Uterus (tissue), 4 donors: ENCODE measurements around the gene SETX. TPM values are rescaled to one million over a fixed set of nuclear protein-coding genes. Genes with fewer than 3 reads are reported as not detected.

Source experiments
- DNase-seq, 2 donors: peaks; one replicate each; pipeline ENCODE4 v3.0.0-alpha.2; 2019 to 2020
- H3K27ac ChIP-seq, 2 donors: fragments of 200-600 bp; sonication (generic); 1 replicate in 1 of 2; 2 replicates in 1 of 2; pipeline ENCODE4 v1.5.1; 2016 to 2018
- H3K27me3 ChIP-seq, 2 donors: fragments of 200-600 bp; sonication (generic); one replicate each; pipeline ENCODE4 v1.5.1; 2018 to 2019; ENCODE audit warnings: control low read depth in 1 of 2
- H3K36me3 ChIP-seq, 2 donors: fragments of 200-600 bp; sonication (generic); one replicate each; pipeline ENCODE4 v1.5.1; 2019; ENCODE audit warnings: control low read depth in 1 of 2
- H3K4me1 ChIP-seq, 2 donors: fragments of 200-600 bp; sonication (generic); one replicate each; pipeline ENCODE4 v1.5.1; 2018 to 2019; ENCODE audit warnings: control low read depth in 1 of 2
- H3K4me3 ChIP-seq, 2 donors: fragments of 200-600 bp; sonication (generic); 1 replicate in 1 of 2; 2 replicates in 1 of 2; pipeline ENCODE4 v1.5.1; 2018 to 2019; ENCODE audit warnings: mild to moderate bottlenecking in 1 of 2
- H3K9me3 ChIP-seq, 2 donors: fragments of 200-600 bp; sonication (generic); one replicate each; pipeline ENCODE4 v1.5.1; 2019; ENCODE audit warnings: control low read depth in 1 of 2
- POLR2A ChIP-seq, 2 donors: fragments of 450-650 bp; IDR thresholded peaks; one replicate each; pipeline ENCODE4 v1.6.1; 2016; ENCODE audit warnings: antibody characterized with exemption in 2 of 2, mild to moderate bottlenecking in 1 of 2, moderate library complexity in 1 of 2
- intact Hi-C: fragments of 100-400 bp; cut with DNase I; formaldehyde crosslinking; loops from one replicate; pipeline ENCODE4 v1.15.1; 2023; ENCODE audit warnings: low total_unique reads
- total RNA-seq, 4 donors: library from RNA; depleted of rRNA in 3 of 4; stranded (reverse); fragments of >200 nt in 3 of 4; gene quantifications; one replicate each; pipeline versions ENCODE4 v1.1.0 to v1.2.4, GENCODE V29; 2014 to 2023
- TF ChIP-seq, protein P1 (sequence below), 4 experiments: fragments of 200-600 bp in 2 of 4; fragments of 450-650 bp in 2 of 4; sonication (generic) in 2 of 4; IDR thresholded peaks; one replicate each; pipeline ENCODE4 v1.5.1; 2016 to 2019; ENCODE audit warnings: antibody characterized with exemption in 4 of 4, mild to moderate bottlenecking in 2 of 4, moderate library complexity in 1 of 4
- donor health status: DM: yes; HTN: yes; CAD: no.

The SETX gene
- total RNA-seq, 4 donors from 2014 or later: 36.5 to 117 (median 60.4) TPM

DNA sequence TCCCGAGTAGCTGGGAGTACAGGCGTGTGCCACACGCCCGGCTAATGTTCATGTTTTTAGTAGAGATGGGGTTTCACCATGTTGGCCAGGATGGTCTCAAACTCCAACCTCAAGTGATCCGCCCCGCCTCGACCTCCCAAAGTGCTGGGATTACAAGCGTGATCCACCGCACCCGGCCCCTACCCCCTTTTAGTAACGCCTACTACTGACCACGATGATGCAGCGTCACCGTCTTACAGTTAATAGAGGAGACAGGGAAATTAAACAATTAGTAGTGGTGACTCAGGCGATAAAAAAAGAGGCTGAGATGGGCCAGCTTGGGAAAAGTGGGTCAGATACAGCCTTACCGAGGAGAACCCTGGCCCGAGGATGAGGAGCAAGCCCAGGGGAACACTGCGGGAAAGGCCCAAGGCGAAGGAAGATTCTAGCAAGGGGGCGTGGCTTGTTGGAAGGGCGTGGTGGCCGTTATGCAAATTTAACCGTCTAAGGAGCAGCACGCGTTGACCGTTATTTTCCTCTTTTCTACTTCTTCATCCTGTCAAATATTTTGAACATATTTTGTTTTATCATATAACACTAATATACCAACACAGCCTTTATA is 1.6 kb upstream of the SETX start:
- no peak for DNase-seq
- H3K27me3 ChIP-seq: no peaks in the 10 kb centered on the region
- H3K4me3 ChIP-seq: no peak overlapping the region
- peaks cover 4 to 5% of the 10 kb centered on the region in 2 donors for H3K4me1 ChIP-seq
- no peak overlapping the region for H3K27ac ChIP-seq
- no peaks in the 10 kb centered on the region for H3K36me3 ChIP-seq
- no peaks in the 10 kb centered on the region for H3K9me3 ChIP-seq
- no peak for TF ChIP-seq POLR2A (IDR thresholded peaks at IDR 0.05)
- TF ChIP-seq, protein P1, sequence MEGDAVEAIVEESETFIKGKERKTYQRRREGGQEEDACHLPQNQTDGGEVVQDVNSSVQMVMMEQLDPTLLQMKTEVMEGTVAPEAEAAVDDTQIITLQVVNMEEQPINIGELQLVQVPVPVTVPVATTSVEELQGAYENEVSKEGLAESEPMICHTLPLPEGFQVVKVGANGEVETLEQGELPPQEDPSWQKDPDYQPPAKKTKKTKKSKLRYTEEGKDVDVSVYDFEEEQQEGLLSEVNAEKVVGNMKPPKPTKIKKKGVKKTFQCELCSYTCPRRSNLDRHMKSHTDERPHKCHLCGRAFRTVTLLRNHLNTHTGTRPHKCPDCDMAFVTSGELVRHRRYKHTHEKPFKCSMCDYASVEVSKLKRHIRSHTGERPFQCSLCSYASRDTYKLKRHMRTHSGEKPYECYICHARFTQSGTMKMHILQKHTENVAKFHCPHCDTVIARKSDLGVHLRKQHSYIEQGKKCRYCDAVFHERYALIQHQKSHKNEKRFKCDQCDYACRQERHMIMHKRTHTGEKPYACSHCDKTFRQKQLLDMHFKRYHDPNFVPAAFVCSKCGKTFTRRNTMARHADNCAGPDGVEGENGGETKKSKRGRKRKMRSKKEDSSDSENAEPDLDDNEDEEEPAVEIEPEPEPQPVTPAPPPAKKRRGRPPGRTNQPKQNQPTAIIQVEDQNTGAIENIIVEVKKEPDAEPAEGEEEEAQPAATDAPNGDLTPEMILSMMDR (IDR thresholded peaks at IDR 0.05): no peak
- intact Hi-C loops: no loop called here

DNA sequence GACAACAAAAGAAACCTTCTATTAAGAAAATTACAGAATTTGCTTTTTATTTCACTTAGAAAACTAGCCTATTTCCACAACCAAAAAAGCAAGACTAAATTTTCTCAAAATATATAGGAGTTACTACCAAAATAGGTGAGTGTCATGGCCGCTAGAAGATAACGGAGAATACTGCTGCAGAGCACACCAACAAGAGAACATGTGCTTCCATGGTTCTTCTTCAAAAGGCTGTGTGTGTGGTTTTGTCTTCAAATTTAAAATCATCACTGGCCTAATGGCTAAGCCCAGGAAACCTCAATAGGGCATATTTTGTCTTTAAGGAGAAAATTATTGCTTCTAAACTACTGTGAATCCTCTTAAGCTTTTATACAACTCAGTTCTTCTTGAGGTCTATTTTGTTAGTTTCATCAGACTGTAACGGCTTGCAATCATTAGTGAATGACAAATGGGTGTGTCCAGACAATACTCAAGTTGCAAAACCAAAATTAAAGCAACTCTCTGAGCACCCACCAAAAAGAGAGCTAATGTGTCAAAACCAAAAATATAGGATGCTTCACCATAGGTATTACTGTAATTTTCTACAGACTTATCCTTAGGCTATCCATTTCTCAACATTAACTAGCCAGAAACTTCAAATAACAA is 3.3 kb downstream of the SETX start:
- no peaks in the 10 kb centered on the region for H3K27me3 ChIP-seq
- peaks cover 4 to 5% of the 10 kb centered on the region in 2 donors for H3K4me1 ChIP-seq
- H3K4me3 ChIP-seq: no peak overlapping the region
- H3K9me3 ChIP-seq: no peaks in the 10 kb centered on the region
- intact Hi-C loops: no loop called here
- no peak for TF ChIP-seq POLR2A (IDR thresholded peaks at IDR 0.05)
- TF ChIP-seq, protein P1 (IDR thresholded peaks at IDR 0.05): no peak
- peak overlapping the region in 1 of 2 donors; percentile 7 for H3K27ac ChIP-seq
- no peaks in the 10 kb centered on the region for H3K36me3 ChIP-seq
- DNase-seq: no peak

DNA sequence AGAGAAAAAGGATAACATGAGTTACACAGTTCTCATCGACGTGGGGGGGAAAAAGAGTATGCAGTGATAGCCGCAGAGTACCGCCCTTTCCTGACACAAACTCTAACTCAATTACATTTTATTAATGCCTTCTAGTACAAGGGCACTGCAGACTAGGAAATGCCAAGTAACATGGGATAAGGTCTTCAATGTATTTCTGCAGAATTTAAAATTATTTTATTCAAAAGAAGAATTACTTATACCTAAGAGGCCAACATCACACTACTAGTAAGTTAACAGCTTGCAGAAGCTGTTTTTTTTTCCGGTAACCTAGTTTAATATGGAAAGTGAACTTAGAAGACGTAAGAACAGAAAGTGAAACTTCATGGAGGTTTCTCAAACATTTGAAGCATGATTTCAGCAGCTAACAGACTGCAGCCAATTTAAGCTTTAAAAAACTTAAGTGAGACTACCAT is 3.9 kb downstream of the SETX start:
- no peak overlapping the region for H3K4me3 ChIP-seq

DNA sequence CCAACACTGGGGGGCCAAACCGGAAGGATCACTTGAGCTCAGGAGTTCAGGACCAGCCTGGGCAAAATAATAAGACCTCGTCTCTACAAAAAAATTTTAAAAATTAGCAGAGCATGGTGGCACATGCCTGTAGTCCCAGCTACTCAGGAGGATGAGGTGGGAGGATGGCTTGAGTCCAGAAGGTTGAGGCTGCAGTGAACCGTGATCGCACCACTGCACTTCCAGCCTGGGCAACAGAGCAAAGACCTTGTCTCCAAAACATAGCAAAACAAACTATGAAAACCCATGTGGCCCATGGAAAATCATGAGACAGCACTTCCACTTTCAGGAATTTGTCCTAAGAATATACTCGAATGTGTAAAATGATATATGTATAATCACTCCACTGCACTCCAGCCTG is 6.1 kb downstream of the SETX start:
- Histone ChIP-seq H3K4me3 (no peak overlapping the region), H3K27me3 (no peaks in the 10 kb centered on the region), H3K27ac (no peak overlapping the region), H3K36me3 (no peaks in the 10 kb centered on the region), H3K4me1 (peaks cover 2 to 3% of the 10 kb centered on the region in 2 donors), H3K9me3 (no peaks in the 10 kb centered on the region)
- TF ChIP-seq POLR2A (IDR thresholded peaks at IDR 0.05): no peak
- TF ChIP-seq, protein P1 (IDR thresholded peaks at IDR 0.05): no peak
- DNase-seq: no peak
- intact Hi-C loops: no loop called here

More for the DNA sequence above, 3.9 kb downstream of the SETX start:
- H3K9me3 ChIP-seq: no peaks in the 10 kb centered on the region
- peak overlapping the region in 1 of 2 donors; percentile 7 for H3K27ac ChIP-seq
- no peak for TF ChIP-seq POLR2A (IDR thresholded peaks at IDR 0.05)
- TF ChIP-seq, protein P1 (IDR thresholded peaks at IDR 0.05): no peak
- intact Hi-C loops: no loop called here
- no peaks in the 10 kb centered on the region for H3K36me3 ChIP-seq
- no peak for DNase-seq
- H3K4me1 ChIP-seq: peaks cover 4 to 5% of the 10 kb centered on the region in 2 donors
- no peaks in the 10 kb centered on the region for H3K27me3 ChIP-seq

- H3K27me3 ChIP-seq: no peaks in the 10 kb centered on the region
- intact Hi-C loops: no loop called here
- H3K27ac ChIP-seq: no peak overlapping the region
- DNase-seq: no peak
- no peak overlapping the region for H3K4me3 ChIP-seq
- H3K9me3 ChIP-seq: no peaks in the 10 kb centered on the region
- H3K4me1 ChIP-seq: no peaks in the 10 kb centered on the region
- TF ChIP-seq POLR2A (IDR thresholded peaks at IDR 0.05): no peak
- TF ChIP-seq, protein P1 (IDR thresholded peaks at IDR 0.05): no peak
- no peaks in the 10 kb centered on the region for H3K36me3 ChIP-seq
Measured at GRCh38 chr9:132346177-132346576, 8.6 kb downstream of the SETX start.
